Measurements from ENCODE around the gene SYMPK.
A peak's percentile ranks its signal among the peaks of the same experiment; 100 is the strongest.

The SYMPK gene

DNA sequence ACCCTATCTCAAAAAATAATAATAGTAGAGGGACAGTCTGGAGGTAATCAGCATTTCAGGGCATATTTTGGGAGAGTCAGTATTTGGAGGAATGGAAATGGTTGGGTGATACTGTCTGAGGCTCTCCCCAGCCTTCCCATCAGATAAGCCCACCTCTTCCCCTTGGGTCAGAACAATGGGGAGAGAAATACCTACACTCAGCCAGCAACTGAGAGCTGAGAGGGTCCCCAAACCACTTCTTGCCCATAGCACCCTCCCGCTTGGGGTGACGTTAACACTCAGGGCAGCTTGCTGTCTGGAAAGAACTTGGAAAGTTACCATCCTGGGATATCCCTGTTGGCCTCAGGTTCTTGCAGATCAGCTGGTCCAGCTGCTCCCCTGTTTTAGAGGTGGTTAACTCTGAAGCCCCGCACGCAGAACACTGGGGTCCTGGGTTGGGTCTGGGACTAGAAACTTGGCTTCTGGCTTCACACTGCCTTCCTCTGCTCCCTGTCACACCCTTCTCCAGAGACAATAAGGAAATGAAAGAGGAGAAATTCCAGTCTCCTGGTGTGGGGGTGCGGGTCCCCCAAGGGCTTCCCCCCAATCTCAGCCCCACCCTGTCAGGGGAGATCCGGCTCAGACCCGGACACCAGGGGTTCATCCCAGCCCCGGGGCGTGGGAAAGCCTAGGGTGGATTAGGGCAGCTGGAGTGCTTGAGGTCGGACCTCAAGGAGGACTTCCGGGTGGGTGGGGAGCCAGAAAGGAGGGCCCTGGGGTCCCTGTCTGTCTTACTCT lies 3.6 kb upstream of the SYMPK start:
- DNase-seq, result no peak

GRCh38 chr19:45865269-45865948 lies 2.5 kb upstream of the SYMPK start:
- no peak for DNase-seq

DNA sequence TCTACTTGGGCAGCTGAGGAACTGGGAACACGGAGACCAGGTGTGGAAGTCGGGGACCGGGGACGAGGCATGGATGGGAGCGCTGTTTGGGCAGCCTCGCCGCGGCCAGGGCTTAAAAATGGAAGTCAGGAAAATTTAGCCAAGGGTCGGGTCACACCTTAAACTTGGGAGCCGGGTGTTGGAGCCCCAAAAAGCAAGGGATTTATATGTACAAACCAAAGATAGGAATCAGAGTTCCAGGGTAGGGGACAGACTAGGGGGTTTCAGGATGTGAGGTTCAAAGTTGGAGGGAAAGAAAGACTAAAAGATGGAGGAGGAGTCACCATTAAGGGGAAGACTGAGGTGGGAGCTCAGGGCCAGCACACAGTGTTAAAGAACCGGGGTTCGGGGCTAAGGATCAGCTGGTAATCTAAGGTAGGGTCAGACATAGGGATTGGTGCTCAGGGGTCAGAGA lies 1.7 kb upstream of the SYMPK start:
- DNase-seq, result no peak

GRCh38 chr19:45863840-45864628 lies 1.1 kb upstream of the SYMPK start, which contains the start of gene FOXA3:
Gene FOXA3, plus strand, starts transcription at chr19:45864326. Its CDS starts 131 bp downstream, at chr19:45864457.
- DNase-seq, result peak; percentile 73 to 81

GRCh38 chr19:45863335-45863839 lies 440 bp upstream of the SYMPK start:
- DNase-seq, result peak in 1 of 2 experiments; percentile 29

GRCh38 chr19:45862271-45862563 lies 730 bp downstream of the SYMPK start:
- DNase-seq, result no peak

DNA sequence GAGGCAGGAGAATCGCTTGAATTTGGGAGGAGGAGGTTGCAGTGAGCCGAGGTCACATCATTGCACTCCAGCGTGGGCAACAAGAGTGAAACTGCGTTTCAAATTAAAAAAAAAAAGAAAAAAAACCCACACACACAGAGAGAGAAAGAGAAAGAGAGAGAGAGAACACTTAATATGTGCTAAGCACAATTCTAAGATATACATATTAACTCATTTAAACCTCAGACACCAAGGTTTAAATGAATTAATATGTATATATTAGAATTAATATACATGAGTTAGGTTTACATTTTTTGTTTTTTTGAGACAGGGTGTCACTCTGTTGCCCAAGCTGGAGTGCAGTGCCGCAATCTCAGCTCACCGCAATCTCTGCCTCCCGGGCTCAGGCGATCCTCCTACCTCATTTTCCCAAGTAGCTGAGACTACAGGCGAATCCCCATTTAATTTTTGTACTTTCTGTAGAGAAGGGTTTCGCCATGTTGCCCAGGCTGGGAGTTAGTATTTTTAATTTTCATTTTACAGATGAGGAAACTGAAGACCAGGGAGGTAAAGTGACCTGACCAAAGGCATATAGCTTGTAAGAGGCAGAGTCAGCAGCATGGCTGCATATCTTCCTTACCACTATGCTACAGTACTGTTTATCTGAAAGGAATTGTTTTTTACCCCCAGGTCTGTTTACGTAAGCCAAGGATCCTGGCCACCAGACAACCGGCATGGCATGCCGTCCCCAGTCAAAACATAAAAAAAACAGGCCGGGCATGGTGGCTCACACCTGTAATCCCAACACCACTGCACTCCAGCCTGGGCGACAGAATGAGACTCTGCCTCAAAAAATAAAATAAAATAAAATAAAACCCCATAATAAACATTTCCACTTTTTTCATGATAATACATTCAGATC lies 2.3 kb downstream of the SYMPK start:
- no peak for DNase-seq

DNA sequence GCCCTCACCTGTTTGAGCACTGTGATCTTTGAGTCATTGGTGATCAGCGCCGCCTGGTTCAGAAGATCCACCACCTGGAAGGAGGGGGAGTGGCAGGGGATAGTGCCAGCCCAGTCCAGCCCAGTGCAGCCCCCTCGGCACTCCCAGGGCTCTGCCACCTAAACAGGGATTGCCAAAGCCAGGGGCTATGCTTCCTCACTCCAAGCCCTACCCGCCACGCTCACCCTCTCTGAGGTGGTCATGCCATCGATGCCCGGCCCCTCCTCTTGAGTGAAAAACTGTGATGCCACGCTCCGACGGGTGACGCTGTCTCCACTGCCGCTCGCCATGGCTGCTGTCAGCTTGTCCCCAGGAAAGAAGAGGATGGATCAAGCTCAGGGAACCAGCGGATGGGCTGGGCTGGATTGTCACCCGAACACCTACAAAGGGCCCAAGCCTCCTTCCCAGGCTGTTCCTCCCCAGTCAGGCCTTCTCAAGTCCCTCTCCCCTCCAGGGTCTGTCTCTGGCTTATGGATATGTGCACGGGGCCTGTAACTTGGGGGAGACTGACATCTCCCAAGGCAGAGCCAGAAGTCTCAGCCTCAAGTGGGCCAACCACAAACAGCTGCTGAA lies 8.7 kb downstream of the SYMPK start:
- DNase-seq, result no peak

- DNase-seq, result no peak
Observed at GRCh38 chr19:45852983-45853382, 10.0 kb downstream of the SYMPK start.

DNA sequence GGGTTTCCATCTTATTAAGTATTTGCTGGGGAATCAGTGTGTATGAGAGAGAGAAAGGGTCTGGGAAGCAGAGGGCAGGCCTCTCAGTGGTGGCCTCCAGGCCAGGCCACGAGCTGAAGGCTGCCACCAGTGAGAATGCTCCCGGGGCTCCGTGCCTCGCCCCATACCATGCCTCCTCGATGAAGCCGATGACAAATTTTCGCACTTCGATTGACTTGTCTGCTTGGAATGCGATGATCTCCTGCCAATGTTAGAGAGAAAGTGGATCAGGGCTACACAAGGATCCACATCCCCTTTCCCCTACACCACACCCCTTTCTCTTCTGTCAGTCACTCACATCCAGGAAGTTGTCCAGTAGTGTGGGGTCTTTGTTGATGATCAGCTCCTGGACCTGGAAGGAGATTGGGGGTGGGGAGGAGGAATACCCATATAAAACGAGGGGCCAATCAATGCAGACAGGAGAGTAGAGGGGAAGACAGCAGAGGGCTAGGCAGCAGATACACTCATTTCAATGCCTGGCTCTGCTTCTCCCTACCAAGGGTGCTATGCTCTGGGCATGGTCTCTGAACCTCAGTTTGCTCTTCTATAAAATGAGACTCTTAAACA lies 10.7 kb downstream of the SYMPK start:
- no peak for DNase-seq

DNA sequence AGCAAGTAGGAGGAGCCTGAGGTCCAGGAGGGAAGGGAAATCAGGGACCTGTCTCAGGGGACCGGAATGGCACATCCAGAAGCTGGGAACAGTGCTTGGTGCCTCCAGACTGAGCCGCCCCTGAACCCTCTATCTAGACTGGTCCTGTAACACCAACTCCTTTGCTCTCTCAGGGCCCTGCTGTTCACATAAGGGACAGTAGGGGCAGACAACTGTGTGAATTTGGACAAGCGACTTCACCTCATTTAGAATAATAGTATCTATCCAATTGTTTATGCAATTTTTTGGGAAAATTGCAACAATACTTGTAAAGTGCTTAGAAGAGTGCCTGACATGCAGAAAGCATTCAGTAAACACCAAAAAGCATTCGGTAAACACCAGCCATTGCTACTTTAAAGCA lies 14.0 kb downstream of the SYMPK start:
- DNase-seq, result no peak

GRCh38 chr19:45847663-45848062 lies 15.3 kb downstream of the SYMPK start:
- no peak for DNase-seq

- no peak for DNase-seq
Observed at GRCh38 chr19:45842198-45842597, 20.7 kb downstream of the SYMPK start.

GRCh38 chr19:45834970-45835369 lies 28.0 kb downstream of the SYMPK start:
- no peak for DNase-seq

- DNase-seq, result no peak
Observed at GRCh38 chr19:45828945-45829344, 34.0 kb downstream of the SYMPK start.

- no peak for DNase-seq
Observed at GRCh38 chr19:45828523-45828922, 34.4 kb downstream of the SYMPK start.

GRCh38 chr19:45827459-45828093 lies 35.4 kb downstream of the SYMPK start:
- DNase-seq, result no peak

DNA sequence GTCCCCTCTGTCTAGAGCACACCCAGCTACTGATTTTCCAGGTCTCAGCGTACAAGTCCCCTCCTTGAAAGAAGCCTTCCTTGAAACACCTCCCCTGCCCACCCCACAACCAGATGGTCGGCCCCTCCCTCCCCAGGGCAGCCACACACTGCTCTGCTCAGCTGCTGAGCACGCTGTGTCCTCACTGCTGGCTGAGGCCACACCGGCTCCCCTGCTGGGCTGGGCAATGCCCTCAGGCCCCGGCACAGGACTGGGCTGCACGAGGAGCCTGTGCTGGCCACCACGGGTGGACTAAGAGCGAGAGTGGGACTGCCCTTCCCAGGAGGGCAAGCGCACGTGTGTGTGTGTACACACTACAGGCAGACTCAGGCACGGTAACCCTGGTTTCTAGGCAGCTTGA lies 36.0 kb downstream of the SYMPK start:
- no peak for DNase-seq

- no peak for DNase-seq
Observed at GRCh38 chr19:45825917-45826893, 36.7 kb downstream of the SYMPK start.

DNA sequence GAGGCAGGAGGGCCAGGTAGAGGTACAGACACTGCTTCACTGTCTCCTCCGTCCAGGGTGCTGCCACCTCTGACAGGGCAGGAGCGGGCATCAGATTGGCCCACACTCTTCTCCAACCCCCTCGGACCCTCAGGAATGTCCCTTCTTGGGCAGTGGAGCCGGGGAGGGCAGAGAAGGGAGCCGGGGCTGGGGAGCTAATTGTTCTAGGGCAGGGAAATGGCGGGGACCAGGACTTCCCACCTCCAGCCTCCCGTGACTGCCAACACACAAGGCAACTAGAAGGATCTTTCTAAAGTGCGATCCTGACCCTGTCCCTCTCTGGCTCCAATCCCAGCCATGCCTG lies 37.7 kb downstream of the SYMPK start:
- no peak for DNase-seq
